ENCODE results near the gene BBS9. TPM values are rescaled to one million over a fixed set of nuclear protein-coding genes. Genes with fewer than 3 reads are reported as not detected.

Gene BBS9
- total and polyA plus RNA-seq, 3 donors from 2014 or later: 39.3 to 55.7 (median 53.3) TPM

GRCh38 chr7:33547880-33548279 is 418.5 kb downstream of the BBS9 start:
- Histone ChIP-seq H3K36me3 (ENCODE audit: low read depth, missing control alignments) (no peaks in the 10 kb centered on the region), H3K4me3 (no peak overlapping the region), H3K27ac (no peak overlapping the region), H3K9me3 (no peaks in the 10 kb centered on the region), H3K4me1 (no peaks in the 10 kb centered on the region), H3K27me3 (no peaks in the 10 kb centered on the region)
- TF ChIP-seq CTCF (IDR thresholded peaks at IDR 0.05) (no peak), POLR2A (IDR thresholded peaks at IDR 0.05) (no peak)
- DNase-seq: no peak
- intact Hi-C loops (cut with DNase I; ENCODE audit: low total_unique reads): no loop called here

- H3K36me3 ChIP-seq (ENCODE audit: low read depth, missing control alignments): no peaks in the 10 kb centered on the region
- no peaks in the 10 kb centered on the region for H3K9me3 ChIP-seq
- DNase-seq: no peak
- H3K27ac ChIP-seq: no peak overlapping the region
- no peaks in the 10 kb centered on the region for H3K4me1 ChIP-seq
- TF ChIP-seq POLR2A (IDR thresholded peaks at IDR 0.05): no peak
- no peak for TF ChIP-seq CTCF (IDR thresholded peaks at IDR 0.05)
- 92 to 96% methylated on average over 2 of the region's 2 CpGs for WGBS, 2 donors
- no peaks in the 10 kb centered on the region for H3K27me3 ChIP-seq
- no peak overlapping the region for H3K4me3 ChIP-seq
- intact Hi-C loops (cut with DNase I; ENCODE audit: low total_unique reads): no loop called here
Measured at GRCh38 chr7:33550363-33550762, 421.0 kb downstream of the BBS9 start.

- no peaks in the 10 kb centered on the region for H3K4me1 ChIP-seq
- no peaks in the 10 kb centered on the region for H3K27me3 ChIP-seq
- no peaks in the 10 kb centered on the region for H3K9me3 ChIP-seq
- H3K27ac ChIP-seq: no peak overlapping the region
- WGBS, 2 donors: 73% methylated on average over 3 of the region's 3 CpGs
- intact Hi-C loops (cut with DNase I; ENCODE audit: low total_unique reads): no loop called here
- H3K36me3 ChIP-seq (ENCODE audit: low read depth, missing control alignments): no peaks in the 10 kb centered on the region
- DNase-seq: no peak
- no peak overlapping the region for H3K4me3 ChIP-seq
- no peak for TF ChIP-seq CTCF (IDR thresholded peaks at IDR 0.05)
- no peak for TF ChIP-seq POLR2A (IDR thresholded peaks at IDR 0.05)
Measured at GRCh38 chr7:33550979-33551378, 421.6 kb downstream of the BBS9 start.

- Histone ChIP-seq H3K4me3 (no peak overlapping the region), H3K9me3 (no peaks in the 10 kb centered on the region), H3K4me1 (no peaks in the 10 kb centered on the region), H3K27ac (no peak overlapping the region), H3K36me3 (ENCODE audit: low read depth, missing control alignments) (no peaks in the 10 kb centered on the region), H3K27me3 (no peaks in the 10 kb centered on the region)
- TF ChIP-seq POLR2A (IDR thresholded peaks at IDR 0.05) (no peak), CTCF (IDR thresholded peaks at IDR 0.05) (no peak)
- intact Hi-C loops (cut with DNase I; ENCODE audit: low total_unique reads): no loop called here
- no peak for DNase-seq
- 39 to 89% methylated on average over 1 of the region's 1 CpG for WGBS, 2 donors
Measured at GRCh38 chr7:33554046-33554445, 424.7 kb downstream of the BBS9 start.

- no peak overlapping the region for H3K27ac ChIP-seq
- H3K9me3 ChIP-seq: no peaks in the 10 kb centered on the region
- H3K4me1 ChIP-seq: no peaks in the 10 kb centered on the region
- H3K27me3 ChIP-seq: no peaks in the 10 kb centered on the region
- no peak overlapping the region for H3K4me3 ChIP-seq
- H3K36me3 ChIP-seq (ENCODE audit: low read depth, missing control alignments): no peaks in the 10 kb centered on the region
- intact Hi-C loops (cut with DNase I; ENCODE audit: low total_unique reads): no loop called here
- no peak for TF ChIP-seq CTCF (IDR thresholded peaks at IDR 0.05)
- TF ChIP-seq POLR2A (IDR thresholded peaks at IDR 0.05): no peak
- WGBS, 2 donors: 80 to 83% methylated on average over 4 of the region's 4 CpGs
- no peak for DNase-seq
Measured at GRCh38 chr7:33554576-33554975, 425.2 kb downstream of the BBS9 start.

Data from testis (tissue), 3 donors.